Skin epidermis (tissue), 12 donors: Measurements from ENCODE around the gene MRPL37.

ENCODE experiments used
- H3K27ac ChIP-seq, 21 experiments: fragments of 200-600 bp; sonication (generic) in 11 of 21; one replicate each; pipeline ENCODE4 v1.5.0; 2020; ENCODE audit warnings: mild to moderate bottlenecking in 3 of 21, inconsistent platforms in 2 of 21, moderate library complexity in 2 of 21
- H3K4me3 ChIP-seq, 7 experiments: fragments of 200-600 bp; sonication (generic) in 2 of 7; one replicate each; pipeline ENCODE4 v1.5.0; 2020; ENCODE audit warnings: inconsistent platforms in 2 of 7, mild to moderate bottlenecking in 2 of 7, moderate library complexity in 1 of 7

MRPL37 gene

GRCh38 chr1:54255026-54255702, 55.2 kb downstream of the MRPL37 start:
- no peak overlapping the region for H3K27ac ChIP-seq
- no peak overlapping the region for H3K4me3 ChIP-seq

GRCh38 chr1:54256522-54257345, 56.8 kb downstream of the MRPL37 start:
- Histone ChIP-seq H3K4me3 (no peak overlapping the region), H3K27ac (peak overlapping the region in 1 of 21 experiments; percentile 14)

GRCh38 chr1:54257346-54257620, 57.3 kb downstream of the MRPL37 start:
- no peak overlapping the region for H3K27ac ChIP-seq
- no peak overlapping the region for H3K4me3 ChIP-seq

- Histone ChIP-seq H3K4me3 (no peak overlapping the region), H3K27ac (no peak overlapping the region)
Observed at GRCh38 chr1:54257876-54258275, 57.9 kb downstream of the MRPL37 start.

- Histone ChIP-seq H3K27ac (peak overlapping the region in 1 of 21 experiments; percentile 42), H3K4me3 (no peak overlapping the region)
Observed at GRCh38 chr1:54259546-54260140, 59.7 kb downstream of the MRPL37 start.

- H3K27ac ChIP-seq, result peak overlapping the region in 2 of 21 experiments; percentile 48 to 76
- no peak overlapping the region for H3K4me3 ChIP-seq
Observed at GRCh38 chr1:54260810-54261209, 60.8 kb downstream of the MRPL37 start.

- Histone ChIP-seq H3K4me3 (no peak overlapping the region), H3K27ac (no peak overlapping the region)
Observed at GRCh38 chr1:54262244-54262643, 62.3 kb downstream of the MRPL37 start.

GRCh38 chr1:54263601-54264226, 63.7 kb downstream of the MRPL37 start:
- Histone ChIP-seq H3K4me3 (no peak overlapping the region), H3K27ac (peak overlapping the region in 1 of 21 experiments; percentile 30)

GRCh38 chr1:54265126-54265525, 65.2 kb downstream of the MRPL37 start:
- H3K4me3 ChIP-seq, result no peak overlapping the region
- H3K27ac ChIP-seq, result no peak overlapping the region

GRCh38 chr1:54265659-54266058, 65.7 kb downstream of the MRPL37 start:
- no peak overlapping the region for H3K27ac ChIP-seq
- no peak overlapping the region for H3K4me3 ChIP-seq

GRCh38 chr1:54266195-54266594, 66.2 kb downstream of the MRPL37 start:
- H3K27ac ChIP-seq, result no peak overlapping the region
- no peak overlapping the region for H3K4me3 ChIP-seq

GRCh38 chr1:54266908-54267307, 66.9 kb downstream of the MRPL37 start:
- H3K27ac ChIP-seq, result no peak overlapping the region
- H3K4me3 ChIP-seq, result no peak overlapping the region
